GM23338 (cell line): Measurements from ENCODE around the gene NT5C. TPM values are rescaled to one million over a fixed set of nuclear protein-coding genes. Genes with fewer than 3 reads are reported as not detected.

Experiments
- ATAC-seq: fragments of 200-7000 bp; cut with Tn5 transposase; 3 replicates; pipeline ENCODE4 v1.9.1; 2020
- DNase-seq: peaks from one replicate; pipeline ENCODE4 v3.0.0-alpha.2; 2015; ENCODE audit warnings: low spot score
- H2AFZ ChIP-seq: fragments of 200-600 bp; sonication (generic); 2 replicates; pipeline ENCODE4 v1.8.0; 2016; ENCODE audit warnings: antibody characterized with exemption, mild to moderate bottlenecking, moderate library complexity
- H3F3A ChIP-seq: fragments of 200-600 bp; sonication (generic); replicated peaks from 2 replicates; pipeline ENCODE4 v1.8.0; 2017; ENCODE audit warnings: antibody characterized with exemption, mixed run types, low read depth
- H3K27ac ChIP-seq: fragments of 200-600 bp; sonication (generic); 2 replicates; pipeline ENCODE4 v1.6.1; 2016; ENCODE audit warnings: low read depth
- H3K27me3 ChIP-seq: fragments of 200-600 bp; sonication (generic); 2 replicates; pipeline ENCODE4 v1.8.0; 2016; ENCODE audit warnings: mild to moderate bottlenecking, mixed run types, moderate library complexity; ENCODE audit not compliant: insufficient read depth
- H3K36me3 ChIP-seq: fragments of 200-600 bp; sonication (generic); 2 replicates; pipeline ENCODE4 v1.8.0; 2016; ENCODE audit warnings: mild to moderate bottlenecking; ENCODE audit not compliant: insufficient read depth
- H3K4me1 ChIP-seq: fragments of 200-600 bp; sonication (generic); 2 replicates; pipeline ENCODE4 v1.8.0; 2016; ENCODE audit warnings: mild to moderate bottlenecking, moderate library complexity; ENCODE audit not compliant: insufficient read depth
- H3K4me2 ChIP-seq: fragments of 200-600 bp; sonication (generic); 2 replicates; pipeline ENCODE4 v1.7.1; 2017; ENCODE audit warnings: mixed run types
- H3K4me3 ChIP-seq: fragments of 200-600 bp; sonication (generic); 2 replicates; pipeline ENCODE4 v1.6.1; 2016; ENCODE audit warnings: mixed run types
- H3K79me2 ChIP-seq: fragments of 200-600 bp; sonication (generic); replicated peaks from 2 replicates; pipeline ENCODE4 v1.8.0; 2017; ENCODE audit warnings: mild to moderate bottlenecking; ENCODE audit not compliant: insufficient read depth
- H3K9me2 ChIP-seq: fragments of 200-600 bp; sonication (generic); 2 replicates; pipeline ENCODE4 v1.8.0; 2017; ENCODE audit not compliant: insufficient read depth
- H4K20me1 ChIP-seq: fragments of 200-600 bp; sonication (generic); replicated peaks from 2 replicates; pipeline ENCODE4 v1.8.0; 2017; ENCODE audit warnings: mild to moderate bottlenecking; ENCODE audit not compliant: insufficient read depth
- H3K27ac Mint-ChIP-seq: 2 replicates; pipeline ENCODE4 v1.8.0; 2020; ENCODE audit warnings: inconsistent platforms, mild to moderate bottlenecking, moderate library complexity, mixed read lengths
- H3K27me3 Mint-ChIP-seq: 3 replicates; pipeline ENCODE4 v1.8.0; 2022; ENCODE audit warnings: low read depth, mild to moderate bottlenecking, moderate library complexity, mixed read lengths, inconsistent platforms; ENCODE audit not compliant: insufficient read depth, poor library complexity
- H3K36me3 Mint-ChIP-seq: 3 replicates; pipeline ENCODE4 v1.8.0; 2021; ENCODE audit warnings: low read depth, mild to moderate bottlenecking, inconsistent platforms, moderate library complexity, mixed read lengths
- H3K4me1 Mint-ChIP-seq: 3 replicates; pipeline ENCODE4 v1.8.0; 2020; ENCODE audit warnings: mild to moderate bottlenecking, inconsistent platforms, mixed read lengths
- H3K4me3 Mint-ChIP-seq: 3 replicates; pipeline ENCODE4 v1.8.0; 2021; ENCODE audit warnings: moderate library complexity, mild to moderate bottlenecking, inconsistent platforms, mixed read lengths
- H3K9me3 Mint-ChIP-seq: 3 replicates; pipeline ENCODE4 v1.8.0; 2020; ENCODE audit warnings: moderate library complexity, mild to moderate bottlenecking, inconsistent platforms, mixed read lengths
- EZH2 ChIP-seq: fragments of 200-600 bp; sonication (generic); IDR thresholded peaks from one replicate; pipeline ENCODE4 v1.8.0; 2017; ENCODE audit warnings: antibody characterized with exemption, mild to moderate bottlenecking, low read depth; ENCODE audit not compliant: unreplicated experiment
- JUNB ChIP-seq: IDR thresholded peaks from one replicate; pipeline ENCODE4 v1.6.1; 2016; ENCODE audit warnings: antibody characterized with exemption; ENCODE audit not compliant: unreplicated experiment
- NANOG ChIP-seq: IDR thresholded peaks from 2 replicates; pipeline ENCODE4 v1.6.1; 2016; ENCODE audit warnings: antibody characterized with exemption, borderline replicate concordance
- ZNF331 ChIP-seq: fragments of 250-450 bp; sonication (Bioruptor Pico); IDR thresholded peaks from 2 replicates; pipeline ENCODE4 v1.5.0; 2020; ENCODE audit warnings: low read depth, mild to moderate bottlenecking, moderate library complexity
- polyA plus RNA-seq: library from polyadenylated mRNA; unstranded; fragments of >200 nt; fragmentation: Nextera tagmentation; extraction: Ambion mirVana; gene quantifications from 2 replicates; pipeline ENCODE4 v1.2.1, GENCODE V29; 2016
- total RNA-seq: library from RNA; depleted of rRNA; stranded (reverse); fragments of >200 nt; shearing (Covaris generic); gene quantifications from 2 replicates; pipeline ENCODE4 v1.2.3, GENCODE V29; 2014
- TF ChIP-seq, protein P1 (sequence below), 2 experiments: fragments of 200-600 bp in 1 of 2; sonication (generic) in 1 of 2; conservative IDR thresholded peaks; 2 replicates each; pipeline versions ENCODE4 v1.5.1 to v1.6.1; 2016 to 2017; ENCODE audit warnings: antibody characterized with exemption in 2 of 2, low read depth in 2 of 2, mild to moderate bottlenecking in 2 of 2, moderate library complexity in 1 of 2
- TF ChIP-seq, protein P2 (sequence below): IDR thresholded peaks from one replicate; pipeline ENCODE4 v1.6.1; 2018; ENCODE audit warnings: antibody characterized with exemption; ENCODE audit not compliant: unreplicated experiment
- TF ChIP-seq, protein P3 (sequence below): fragments of 250-450 bp; sonication (Bioruptor Pico); IDR thresholded peaks from 2 replicates; pipeline ENCODE4 v1.5.0; 2020; ENCODE audit warnings: mild to moderate bottlenecking, moderate library complexity

NT5C gene
- total and polyA plus RNA-seq, 2 experiments from 2014 or later = 91.7 to 120 TPM

GRCh38 chr17:75160211-75160610 is 28.7 kb upstream of the NT5C start:
- no peak for DNase-seq
- Histone ChIP-seq H3K4me3 (no peak overlapping the region), H3K9me2 (no peaks in the 10 kb centered on the region), H4K20me1 (peaks cover 7% of the 10 kb centered on the region; the same call in 1 of the 2 replicates), H3K27me3 (no peaks in the 10 kb centered on the region), H3K36me3 (no peaks in the 10 kb centered on the region; the same call in 1 of the 2 replicates), H3K4me1 (peaks cover 7% of the 10 kb centered on the region), H2AFZ (no peak overlapping the region), H3K4me2 (no peak overlapping the region), H3K27ac (0 out of 2 replicates have a peak overlapping the region, but pooled peaks have one; percentile 72), H3F3A (peaks cover 29% of the 10 kb centered on the region), H3K79me2 (no peaks in the 10 kb centered on the region)
- peaks cover 19% of the 10 kb centered on the region; the same call in 2 of the 3 replicates for H3K36me3 Mint-ChIP-seq
- H3K4me1 Mint-ChIP-seq = peaks cover 12% of the 10 kb centered on the region
- no peak overlapping the region for H3K4me3 Mint-ChIP-seq
- no peaks in the 10 kb centered on the region for H3K9me3 Mint-ChIP-seq
- peaks cover 7% of the 10 kb centered on the region for H3K27me3 Mint-ChIP-seq
- ATAC-seq = no peak
- TF ChIP-seq EZH2 (no peak), NANOG (no peak)
- TF ChIP-seq, protein P1, sequence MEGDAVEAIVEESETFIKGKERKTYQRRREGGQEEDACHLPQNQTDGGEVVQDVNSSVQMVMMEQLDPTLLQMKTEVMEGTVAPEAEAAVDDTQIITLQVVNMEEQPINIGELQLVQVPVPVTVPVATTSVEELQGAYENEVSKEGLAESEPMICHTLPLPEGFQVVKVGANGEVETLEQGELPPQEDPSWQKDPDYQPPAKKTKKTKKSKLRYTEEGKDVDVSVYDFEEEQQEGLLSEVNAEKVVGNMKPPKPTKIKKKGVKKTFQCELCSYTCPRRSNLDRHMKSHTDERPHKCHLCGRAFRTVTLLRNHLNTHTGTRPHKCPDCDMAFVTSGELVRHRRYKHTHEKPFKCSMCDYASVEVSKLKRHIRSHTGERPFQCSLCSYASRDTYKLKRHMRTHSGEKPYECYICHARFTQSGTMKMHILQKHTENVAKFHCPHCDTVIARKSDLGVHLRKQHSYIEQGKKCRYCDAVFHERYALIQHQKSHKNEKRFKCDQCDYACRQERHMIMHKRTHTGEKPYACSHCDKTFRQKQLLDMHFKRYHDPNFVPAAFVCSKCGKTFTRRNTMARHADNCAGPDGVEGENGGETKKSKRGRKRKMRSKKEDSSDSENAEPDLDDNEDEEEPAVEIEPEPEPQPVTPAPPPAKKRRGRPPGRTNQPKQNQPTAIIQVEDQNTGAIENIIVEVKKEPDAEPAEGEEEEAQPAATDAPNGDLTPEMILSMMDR (conservative IDR thresholded peaks at IDR 0.05; ENCODE audit: low read depth in 2 of 2) = no peak
- no peak overlapping the region for H3K27ac Mint-ChIP-seq

DNA sequence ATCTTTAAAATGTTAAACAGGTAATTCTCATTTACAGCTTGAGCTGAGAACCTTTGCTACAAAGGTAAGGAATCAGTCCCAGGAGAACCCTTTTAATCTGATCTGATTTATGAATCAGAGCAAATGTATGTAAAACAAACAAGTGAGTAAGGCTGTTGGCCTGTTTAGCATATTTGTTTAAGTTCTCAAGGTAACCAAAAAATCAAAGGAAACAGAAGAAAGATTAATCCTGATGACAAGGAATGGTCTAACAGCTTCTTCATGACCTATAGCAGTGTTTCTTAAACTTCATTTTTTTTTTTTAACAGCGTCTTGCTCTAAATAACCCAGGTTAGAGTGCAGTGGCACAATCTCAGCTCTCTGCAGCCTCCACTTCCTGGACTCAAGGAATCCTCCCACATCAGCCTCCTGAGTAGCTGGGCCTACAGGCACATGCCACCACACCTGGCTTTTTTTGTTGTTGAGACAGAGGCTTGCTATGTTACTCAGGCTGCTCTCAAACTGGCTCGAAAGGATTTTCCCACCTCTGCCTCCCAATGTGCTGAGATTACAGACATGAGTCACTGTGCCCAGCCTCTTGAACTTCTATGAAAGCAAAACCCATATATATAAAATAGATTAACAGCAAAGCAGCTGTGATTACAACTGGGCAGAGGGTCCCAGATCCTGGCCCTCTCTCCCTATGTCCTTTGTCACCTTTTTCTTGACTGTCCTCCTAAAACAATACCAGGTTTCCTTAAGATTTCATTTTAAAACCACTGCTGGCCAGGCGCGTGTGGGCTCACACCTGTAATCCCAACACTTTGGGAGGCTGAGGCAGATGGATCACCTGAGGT is 27.9 kb upstream of the NT5C start:
- H3K79me2 ChIP-seq = no peaks in the 10 kb centered on the region
- no peak overlapping the region for H3K27ac Mint-ChIP-seq
- H3K4me1 ChIP-seq = peaks cover 12% of the 10 kb centered on the region
- H3K4me3 ChIP-seq = no peak overlapping the region
- peaks cover 16% of the 10 kb centered on the region for H3K4me1 Mint-ChIP-seq
- H3K4me2 ChIP-seq = no peak overlapping the region
- H3K9me3 Mint-ChIP-seq = no peaks in the 10 kb centered on the region
- H4K20me1 ChIP-seq = peaks cover 7% of the 10 kb centered on the region; the same call in 1 of the 2 replicates
- H3K9me2 ChIP-seq = no peaks in the 10 kb centered on the region
- H2AFZ ChIP-seq = no peak overlapping the region
- no peaks in the 10 kb centered on the region for H3K27me3 ChIP-seq
- no peak overlapping the region for H3K4me3 Mint-ChIP-seq
- H3K27me3 Mint-ChIP-seq = peaks cover 11% of the 10 kb centered on the region
- H3K36me3 ChIP-seq = no peaks in the 10 kb centered on the region; the same call in 1 of the 2 replicates
- 0 out of 2 replicates have a peak overlapping the region, but pooled peaks have one; percentile 72 for H3K27ac ChIP-seq
- H3F3A ChIP-seq = peaks cover 29% of the 10 kb centered on the region
- peaks cover 11% of the 10 kb centered on the region; the same call in 2 of the 3 replicates for H3K36me3 Mint-ChIP-seq
- DNase-seq (no peak), ATAC-seq (no peak)
- TF ChIP-seq JUNB = no peak
- TF ChIP-seq, protein P2, sequence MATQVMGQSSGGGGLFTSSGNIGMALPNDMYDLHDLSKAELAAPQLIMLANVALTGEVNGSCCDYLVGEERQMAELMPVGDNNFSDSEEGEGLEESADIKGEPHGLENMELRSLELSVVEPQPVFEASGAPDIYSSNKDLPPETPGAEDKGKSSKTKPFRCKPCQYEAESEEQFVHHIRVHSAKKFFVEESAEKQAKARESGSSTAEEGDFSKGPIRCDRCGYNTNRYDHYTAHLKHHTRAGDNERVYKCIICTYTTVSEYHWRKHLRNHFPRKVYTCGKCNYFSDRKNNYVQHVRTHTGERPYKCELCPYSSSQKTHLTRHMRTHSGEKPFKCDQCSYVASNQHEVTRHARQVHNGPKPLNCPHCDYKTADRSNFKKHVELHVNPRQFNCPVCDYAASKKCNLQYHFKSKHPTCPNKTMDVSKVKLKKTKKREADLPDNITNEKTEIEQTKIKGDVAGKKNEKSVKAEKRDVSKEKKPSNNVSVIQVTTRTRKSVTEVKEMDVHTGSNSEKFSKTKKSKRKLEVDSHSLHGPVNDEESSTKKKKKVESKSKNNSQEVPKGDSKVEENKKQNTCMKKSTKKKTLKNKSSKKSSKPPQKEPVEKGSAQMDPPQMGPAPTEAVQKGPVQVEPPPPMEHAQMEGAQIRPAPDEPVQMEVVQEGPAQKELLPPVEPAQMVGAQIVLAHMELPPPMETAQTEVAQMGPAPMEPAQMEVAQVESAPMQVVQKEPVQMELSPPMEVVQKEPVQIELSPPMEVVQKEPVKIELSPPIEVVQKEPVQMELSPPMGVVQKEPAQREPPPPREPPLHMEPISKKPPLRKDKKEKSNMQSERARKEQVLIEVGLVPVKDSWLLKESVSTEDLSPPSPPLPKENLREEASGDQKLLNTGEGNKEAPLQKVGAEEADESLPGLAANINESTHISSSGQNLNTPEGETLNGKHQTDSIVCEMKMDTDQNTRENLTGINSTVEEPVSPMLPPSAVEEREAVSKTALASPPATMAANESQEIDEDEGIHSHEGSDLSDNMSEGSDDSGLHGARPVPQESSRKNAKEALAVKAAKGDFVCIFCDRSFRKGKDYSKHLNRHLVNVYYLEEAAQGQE = no peak
- no peak for TF ChIP-seq ZNF331 (CRISPR knock-in tag)
- TF ChIP-seq, protein P3, sequence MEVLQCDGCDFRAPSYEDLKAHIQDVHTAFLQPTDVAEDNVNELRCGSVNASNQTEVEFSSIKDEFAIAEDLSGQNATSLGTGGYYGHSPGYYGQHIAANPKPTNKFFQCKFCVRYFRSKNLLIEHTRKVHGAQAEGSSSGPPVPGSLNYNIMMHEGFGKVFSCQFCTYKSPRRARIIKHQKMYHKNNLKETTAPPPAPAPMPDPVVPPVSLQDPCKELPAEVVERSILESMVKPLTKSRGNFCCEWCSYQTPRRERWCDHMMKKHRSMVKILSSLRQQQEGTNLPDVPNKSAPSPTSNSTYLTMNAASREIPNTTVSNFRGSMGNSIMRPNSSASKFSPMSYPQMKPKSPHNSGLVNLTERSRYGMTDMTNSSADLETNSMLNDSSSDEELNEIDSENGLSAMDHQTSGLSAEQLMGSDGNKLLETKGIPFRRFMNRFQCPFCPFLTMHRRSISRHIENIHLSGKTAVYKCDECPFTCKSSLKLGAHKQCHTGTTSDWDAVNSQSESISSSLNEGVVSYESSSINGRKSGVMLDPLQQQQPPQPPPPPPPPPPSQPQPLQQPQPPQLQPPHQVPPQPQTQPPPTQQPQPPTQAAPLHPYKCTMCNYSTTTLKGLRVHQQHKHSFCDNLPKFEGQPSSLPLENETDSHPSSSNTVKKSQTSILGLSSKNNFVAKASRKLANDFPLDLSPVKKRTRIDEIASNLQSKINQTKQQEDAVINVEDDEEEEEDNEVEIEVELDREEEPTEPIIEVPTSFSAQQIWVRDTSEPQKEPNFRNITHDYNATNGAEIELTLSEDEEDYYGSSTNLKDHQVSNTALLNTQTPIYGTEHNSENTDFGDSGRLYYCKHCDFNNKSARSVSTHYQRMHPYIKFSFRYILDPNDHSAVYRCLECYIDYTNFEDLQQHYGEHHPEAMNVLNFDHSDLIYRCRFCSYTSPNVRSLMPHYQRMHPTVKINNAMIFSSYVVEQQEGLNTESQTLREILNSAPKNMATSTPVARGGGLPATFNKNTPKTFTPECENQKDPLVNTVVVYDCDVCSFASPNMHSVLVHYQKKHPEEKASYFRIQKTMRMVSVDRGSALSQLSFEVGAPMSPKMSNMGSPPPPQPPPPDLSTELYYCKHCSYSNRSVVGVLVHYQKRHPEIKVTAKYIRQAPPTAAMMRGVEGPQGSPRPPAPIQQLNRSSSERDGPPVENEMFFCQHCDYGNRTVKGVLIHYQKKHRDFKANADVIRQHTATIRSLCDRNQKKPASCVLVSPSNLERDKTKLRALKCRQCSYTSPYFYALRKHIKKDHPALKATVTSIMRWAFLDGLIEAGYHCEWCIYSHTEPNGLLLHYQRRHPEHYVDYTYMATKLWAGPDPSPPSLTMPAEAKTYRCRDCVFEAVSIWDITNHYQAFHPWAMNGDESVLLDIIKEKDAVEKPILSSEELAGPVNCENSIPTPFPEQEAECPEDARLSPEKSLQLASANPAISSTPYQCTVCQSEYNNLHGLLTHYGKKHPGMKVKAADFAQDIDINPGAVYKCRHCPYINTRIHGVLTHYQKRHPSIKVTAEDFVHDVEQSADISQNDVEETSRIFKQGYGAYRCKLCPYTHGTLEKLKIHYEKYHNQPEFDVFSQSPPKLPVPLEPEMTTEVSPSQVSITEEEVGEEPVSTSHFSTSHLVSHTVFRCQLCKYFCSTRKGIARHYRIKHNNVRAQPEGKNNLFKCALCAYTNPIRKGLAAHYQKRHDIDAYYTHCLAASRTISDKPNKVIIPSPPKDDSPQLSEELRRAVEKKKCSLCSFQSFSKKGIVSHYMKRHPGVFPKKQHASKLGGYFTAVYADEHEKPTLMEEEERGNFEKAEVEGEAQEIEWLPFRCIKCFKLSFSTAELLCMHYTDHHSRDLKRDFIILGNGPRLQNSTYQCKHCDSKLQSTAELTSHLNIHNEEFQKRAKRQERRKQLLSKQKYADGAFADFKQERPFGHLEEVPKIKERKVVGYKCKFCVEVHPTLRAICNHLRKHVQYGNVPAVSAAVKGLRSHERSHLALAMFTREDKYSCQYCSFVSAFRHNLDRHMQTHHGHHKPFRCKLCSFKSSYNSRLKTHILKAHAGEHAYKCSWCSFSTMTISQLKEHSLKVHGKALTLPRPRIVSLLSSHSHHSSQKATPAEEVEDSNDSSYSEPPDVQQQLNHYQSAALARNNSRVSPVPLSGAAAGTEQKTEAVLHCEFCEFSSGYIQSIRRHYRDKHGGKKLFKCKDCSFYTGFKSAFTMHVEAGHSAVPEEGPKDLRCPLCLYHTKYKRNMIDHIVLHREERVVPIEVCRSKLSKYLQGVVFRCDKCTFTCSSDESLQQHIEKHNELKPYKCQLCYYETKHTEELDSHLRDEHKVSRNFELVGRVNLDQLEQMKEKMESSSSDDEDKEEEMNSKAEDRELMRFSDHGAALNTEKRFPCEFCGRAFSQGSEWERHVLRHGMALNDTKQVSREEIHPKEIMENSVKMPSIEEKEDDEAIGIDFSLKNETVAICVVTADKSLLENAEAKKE (CRISPR knock-in tag) = no peak
